ENCODE data around the gene DYNC2H1.

- TF ChIP-seq POLR2AphosphoS5 (IDR thresholded peaks at IDR 0.05) = no peak
- no peak for TF ChIP-seq POLR2A (IDR thresholded peaks at IDR 0.05)
- TF ChIP-seq, protein P1, sequence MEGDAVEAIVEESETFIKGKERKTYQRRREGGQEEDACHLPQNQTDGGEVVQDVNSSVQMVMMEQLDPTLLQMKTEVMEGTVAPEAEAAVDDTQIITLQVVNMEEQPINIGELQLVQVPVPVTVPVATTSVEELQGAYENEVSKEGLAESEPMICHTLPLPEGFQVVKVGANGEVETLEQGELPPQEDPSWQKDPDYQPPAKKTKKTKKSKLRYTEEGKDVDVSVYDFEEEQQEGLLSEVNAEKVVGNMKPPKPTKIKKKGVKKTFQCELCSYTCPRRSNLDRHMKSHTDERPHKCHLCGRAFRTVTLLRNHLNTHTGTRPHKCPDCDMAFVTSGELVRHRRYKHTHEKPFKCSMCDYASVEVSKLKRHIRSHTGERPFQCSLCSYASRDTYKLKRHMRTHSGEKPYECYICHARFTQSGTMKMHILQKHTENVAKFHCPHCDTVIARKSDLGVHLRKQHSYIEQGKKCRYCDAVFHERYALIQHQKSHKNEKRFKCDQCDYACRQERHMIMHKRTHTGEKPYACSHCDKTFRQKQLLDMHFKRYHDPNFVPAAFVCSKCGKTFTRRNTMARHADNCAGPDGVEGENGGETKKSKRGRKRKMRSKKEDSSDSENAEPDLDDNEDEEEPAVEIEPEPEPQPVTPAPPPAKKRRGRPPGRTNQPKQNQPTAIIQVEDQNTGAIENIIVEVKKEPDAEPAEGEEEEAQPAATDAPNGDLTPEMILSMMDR (IDR thresholded peaks at IDR 0.05) = no peak
Observed at GRCh38 chr11:103114836-103115235, 5.6 kb downstream of the DYNC2H1 start.
